ENCODE data around the gene NOX1.
"Not testable (repeated sequence)": the region's sequence is repeated elsewhere in the genome, so short reads cannot be mapped to it uniquely, and the experiment has no call there.

The NOX1 gene

DNA sequence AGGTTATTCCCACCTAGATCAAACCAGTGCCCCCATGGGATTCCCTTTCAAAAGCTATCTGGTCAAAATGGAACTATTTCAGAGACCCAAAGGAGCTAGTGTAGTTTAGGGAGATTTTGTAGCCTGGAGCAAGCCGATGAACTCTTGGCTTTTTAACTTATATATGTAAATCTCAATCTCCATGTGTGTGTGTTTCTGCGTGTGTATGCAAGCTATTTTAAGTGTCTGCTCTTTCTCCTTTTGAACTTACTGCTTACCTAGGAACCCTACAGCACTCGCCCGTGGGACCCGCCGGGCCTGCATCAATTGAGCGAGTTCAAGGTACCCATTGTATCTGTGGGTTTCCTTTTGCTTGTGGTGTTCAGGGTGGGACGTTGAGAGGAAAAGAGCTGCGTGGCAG lies 43.6 kb downstream of the NOX1 start:
- TF ChIP-seq FOXP2 (optimal IDR thresholded peaks at IDR 0.05; ENCODE audit: control extremely low read depth, extremely low read length, insufficient read depth) (no peak), EZH2 (IDR thresholded peaks at IDR 0.05) (no peak), POLR2AphosphoS5 (IDR thresholded peaks at IDR 0.05; ENCODE audit: borderline replicate concordance, low read depth, low read length) (no peak)
- H3K36me3 ChIP-seq (ENCODE audit: insufficient read depth, low read length), result peaks cover 57% of the 10 kb centered on the region
- H3K9me3 ChIP-seq (ENCODE audit: low read depth, low read length), result no peaks in the 10 kb centered on the region
- H3K4me3 ChIP-seq, result no peak overlapping the region
- no peak overlapping the region for H3K27ac ChIP-seq
- DNase-seq (ENCODE audit: low read depth, low spot score), result no peak
- H3K9ac ChIP-seq (ENCODE audit: insufficient read length), result no peak overlapping the region

DNA sequence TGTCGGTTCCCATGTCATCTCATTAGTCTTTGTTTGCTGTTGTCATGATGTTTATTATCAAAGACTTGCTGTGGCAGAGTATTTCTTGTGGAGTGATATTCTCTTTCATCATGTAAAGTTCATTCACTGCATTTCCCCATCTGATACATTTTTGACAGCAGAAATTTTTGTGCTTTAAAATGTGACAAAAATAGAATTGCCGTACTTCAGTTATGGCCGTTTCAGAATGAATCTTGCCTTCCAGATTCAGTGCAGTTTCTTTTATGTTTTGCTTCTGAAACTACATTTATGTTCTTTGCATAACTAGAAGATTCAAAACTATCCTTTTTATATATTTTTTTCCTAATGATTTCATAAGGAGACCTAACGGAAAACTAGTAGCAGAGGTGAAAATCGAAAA lies 44.0 kb downstream of the NOX1 start:
- H3K4me3 ChIP-seq, result no peak overlapping the region

DNA sequence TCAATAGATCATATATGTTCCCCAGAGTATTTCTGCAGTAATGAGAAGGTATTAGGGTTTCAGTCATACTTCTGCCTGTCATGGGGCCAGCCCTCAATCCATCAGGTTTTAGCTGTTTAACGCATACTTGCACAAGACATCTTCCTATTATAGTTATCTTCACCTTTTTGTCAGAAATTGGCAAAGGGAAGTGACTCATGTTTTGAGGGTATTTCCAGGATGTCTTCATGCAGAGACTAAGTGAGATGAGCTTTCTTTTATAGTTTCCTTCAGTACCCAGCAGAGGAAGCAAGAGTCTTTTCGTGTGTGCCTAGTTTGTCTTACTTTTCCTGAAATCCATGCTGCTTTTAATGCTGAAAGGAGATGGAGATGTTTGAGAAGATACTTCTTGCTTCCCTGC lies 44.4 kb downstream of the NOX1 start:
- no peak overlapping the region for H3K27ac ChIP-seq
- peaks cover 60% of the 10 kb centered on the region for H3K36me3 ChIP-seq (ENCODE audit: insufficient read depth, low read length)
- H3K4me3 ChIP-seq, result no peak overlapping the region
- no peak for DNase-seq (ENCODE audit: low read depth, low spot score)
- H3K9me3 ChIP-seq (ENCODE audit: low read depth, low read length), result no peaks in the 10 kb centered on the region
- H3K9ac ChIP-seq (ENCODE audit: insufficient read length), result no peak overlapping the region
- TF ChIP-seq POLR2AphosphoS5 (IDR thresholded peaks at IDR 0.05; ENCODE audit: borderline replicate concordance, low read depth, low read length) (no peak), EZH2 (IDR thresholded peaks at IDR 0.05) (no peak), FOXP2 (optimal IDR thresholded peaks at IDR 0.05; ENCODE audit: control extremely low read depth, extremely low read length, insufficient read depth) (no peak)

More for the DNA sequence above, 44.0 kb downstream of the NOX1 start:
- Histone ChIP-seq H3K36me3 (ENCODE audit: insufficient read depth, low read length) (peaks cover 57% of the 10 kb centered on the region), H3K27ac (no peak overlapping the region), H3K9me3 (ENCODE audit: low read depth, low read length) (no peaks in the 10 kb centered on the region), H3K9ac (ENCODE audit: insufficient read length) (no peak overlapping the region)
- no peak for DNase-seq (ENCODE audit: low read depth, low spot score)
- no peak for TF ChIP-seq POLR2AphosphoS5 (IDR thresholded peaks at IDR 0.05; ENCODE audit: borderline replicate concordance, low read depth, low read length)
- no peak for TF ChIP-seq EZH2 (IDR thresholded peaks at IDR 0.05)
- no peak for TF ChIP-seq FOXP2 (optimal IDR thresholded peaks at IDR 0.05; ENCODE audit: control extremely low read depth, extremely low read length, insufficient read depth)

DNA sequence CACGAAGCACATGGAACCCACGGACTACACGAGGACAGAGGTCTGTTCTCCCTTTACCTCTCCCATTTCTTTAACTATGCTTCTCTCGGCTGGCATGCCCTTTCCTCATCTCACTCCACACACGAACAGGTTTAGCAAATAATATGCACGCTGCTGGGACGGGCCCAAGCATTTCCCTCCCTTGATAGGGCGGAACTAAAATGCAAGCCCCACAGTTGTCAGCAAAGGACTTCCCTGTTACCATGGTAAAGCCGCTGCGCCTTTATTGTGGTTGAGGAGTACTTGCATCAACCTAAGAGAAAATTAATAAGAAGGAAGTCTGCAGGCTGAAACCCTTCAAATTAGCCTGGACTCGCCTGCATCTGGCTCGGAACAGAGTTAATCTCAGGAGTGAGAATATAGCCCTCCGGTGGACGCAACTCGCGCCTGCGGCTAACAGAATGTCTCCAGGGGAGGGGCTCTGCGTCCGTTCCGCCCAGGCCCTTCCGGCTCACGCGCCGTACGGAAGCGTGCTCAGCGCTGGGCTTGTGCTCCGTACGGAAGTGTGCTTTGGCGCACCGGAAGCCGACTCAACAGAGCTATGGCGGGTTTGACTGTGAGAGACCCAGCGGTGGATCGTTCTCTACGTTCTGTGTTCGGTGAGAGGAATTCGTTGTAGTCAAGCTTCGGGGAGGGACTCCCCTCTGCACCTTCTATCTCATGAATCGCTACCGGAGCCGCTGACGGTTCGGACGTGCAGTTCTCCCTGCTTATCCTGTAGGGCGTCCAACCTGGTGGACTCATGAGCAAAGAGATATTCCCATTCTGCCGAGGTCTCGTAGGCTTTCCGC lies 54.1 kb downstream of the NOX1 start, which contains the start of gene CSTF2:
CSTF2 (plus strand) TSS at position 555 of the 830 bp plus-strand sequence; CDS start at position 581, 26 bp downstream.
- Histone ChIP-seq H3K9me3 (ENCODE audit: low read depth, low read length) (no peaks in the 10 kb centered on the region), H3K36me3 (ENCODE audit: insufficient read depth, low read length) (peaks cover 25% of the 10 kb centered on the region; the same call in 1 of the 2 replicates), H3K27ac (peak within 1 kb of the TSS; percentile 59; the same call in 1 of the 2 replicates), H3K4me3 (peak within 1 kb of the TSS; percentile 87), H3K9ac (ENCODE audit: insufficient read length) (peak within 1 kb of the TSS; percentile 85)
- TF ChIP-seq FOXP2 (optimal IDR thresholded peaks at IDR 0.05; ENCODE audit: control extremely low read depth, extremely low read length, insufficient read depth), result peak; percentile 13
- TF ChIP-seq EZH2 (IDR thresholded peaks at IDR 0.05), result no peak
- peak; percentile 89 for TF ChIP-seq POLR2AphosphoS5 (IDR thresholded peaks at IDR 0.05; ENCODE audit: borderline replicate concordance, low read depth, low read length)
- DNase-seq (ENCODE audit: low read depth, low spot score), result peak; percentile 70

DNA sequence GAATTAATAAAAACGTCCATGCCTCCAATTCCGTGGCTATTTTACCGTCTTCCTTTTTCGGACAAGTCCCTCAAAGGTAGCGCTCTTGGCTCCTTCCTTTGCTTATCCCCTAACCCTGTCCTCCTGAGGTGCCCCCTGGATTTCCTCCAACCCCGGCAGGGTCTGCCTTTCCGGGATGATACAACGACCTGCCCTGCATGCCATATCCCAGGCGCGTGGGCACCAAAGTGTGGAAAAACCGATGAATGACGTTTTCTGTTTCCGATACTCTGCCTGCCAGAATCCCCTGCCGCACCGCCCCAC lies 54.7 kb downstream of the NOX1 start:
- Histone ChIP-seq H3K27ac (peak overlapping the region; percentile 59; the same call in 1 of the 2 replicates), H3K9me3 (ENCODE audit: low read depth, low read length) (no peaks in the 10 kb centered on the region), H3K9ac (ENCODE audit: insufficient read length) (peak overlapping the region; percentile 56), H3K36me3 (ENCODE audit: insufficient read depth, low read length) (peaks cover 20% of the 10 kb centered on the region; the same call in 1 of the 2 replicates), H3K4me3 (peak overlapping the region; percentile 87)
- TF ChIP-seq POLR2AphosphoS5 (IDR thresholded peaks at IDR 0.05; ENCODE audit: borderline replicate concordance, low read depth, low read length), result no peak
- TF ChIP-seq EZH2 (IDR thresholded peaks at IDR 0.05), result no peak
- TF ChIP-seq FOXP2 (optimal IDR thresholded peaks at IDR 0.05; ENCODE audit: control extremely low read depth, extremely low read length, insufficient read depth), result no peak
- no peak for DNase-seq (ENCODE audit: low read depth, low spot score)

DNA sequence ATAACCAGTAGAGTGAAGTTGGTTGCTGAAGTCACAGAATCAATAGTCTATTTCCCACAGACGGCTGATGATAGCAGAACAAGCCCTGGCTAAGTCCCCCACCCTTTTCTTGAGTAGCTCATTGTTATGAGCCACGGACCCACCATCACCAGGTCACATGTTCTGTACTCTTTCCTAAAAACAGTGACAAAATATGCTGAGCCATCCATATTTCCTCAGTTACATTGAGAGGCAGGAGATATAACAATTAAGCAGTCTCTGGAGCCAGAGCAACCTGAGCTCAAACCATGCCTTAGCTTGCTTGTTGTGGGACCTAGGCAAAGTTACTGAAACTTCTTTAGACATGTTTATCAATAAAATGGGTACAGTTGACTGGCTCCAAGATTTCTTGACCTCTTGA lies 56.8 kb downstream of the NOX1 start:
- Histone ChIP-seq H3K4me3 (no peak overlapping the region), H3K9me3 (ENCODE audit: low read depth, low read length) (no peaks in the 10 kb centered on the region), H3K36me3 (ENCODE audit: insufficient read depth, low read length) (peaks cover 3% of the 10 kb centered on the region; the same call in 1 of the 2 replicates), H3K9ac (ENCODE audit: insufficient read length) (no peak overlapping the region), H3K27ac (no peak overlapping the region)
- TF ChIP-seq POLR2AphosphoS5 (IDR thresholded peaks at IDR 0.05; ENCODE audit: borderline replicate concordance, low read depth, low read length), result no peak
- TF ChIP-seq EZH2 (IDR thresholded peaks at IDR 0.05), result no peak
- TF ChIP-seq FOXP2 (optimal IDR thresholded peaks at IDR 0.05; ENCODE audit: control extremely low read depth, extremely low read length, insufficient read depth), result no peak
- no peak for DNase-seq (ENCODE audit: low read depth, low spot score)

DNA sequence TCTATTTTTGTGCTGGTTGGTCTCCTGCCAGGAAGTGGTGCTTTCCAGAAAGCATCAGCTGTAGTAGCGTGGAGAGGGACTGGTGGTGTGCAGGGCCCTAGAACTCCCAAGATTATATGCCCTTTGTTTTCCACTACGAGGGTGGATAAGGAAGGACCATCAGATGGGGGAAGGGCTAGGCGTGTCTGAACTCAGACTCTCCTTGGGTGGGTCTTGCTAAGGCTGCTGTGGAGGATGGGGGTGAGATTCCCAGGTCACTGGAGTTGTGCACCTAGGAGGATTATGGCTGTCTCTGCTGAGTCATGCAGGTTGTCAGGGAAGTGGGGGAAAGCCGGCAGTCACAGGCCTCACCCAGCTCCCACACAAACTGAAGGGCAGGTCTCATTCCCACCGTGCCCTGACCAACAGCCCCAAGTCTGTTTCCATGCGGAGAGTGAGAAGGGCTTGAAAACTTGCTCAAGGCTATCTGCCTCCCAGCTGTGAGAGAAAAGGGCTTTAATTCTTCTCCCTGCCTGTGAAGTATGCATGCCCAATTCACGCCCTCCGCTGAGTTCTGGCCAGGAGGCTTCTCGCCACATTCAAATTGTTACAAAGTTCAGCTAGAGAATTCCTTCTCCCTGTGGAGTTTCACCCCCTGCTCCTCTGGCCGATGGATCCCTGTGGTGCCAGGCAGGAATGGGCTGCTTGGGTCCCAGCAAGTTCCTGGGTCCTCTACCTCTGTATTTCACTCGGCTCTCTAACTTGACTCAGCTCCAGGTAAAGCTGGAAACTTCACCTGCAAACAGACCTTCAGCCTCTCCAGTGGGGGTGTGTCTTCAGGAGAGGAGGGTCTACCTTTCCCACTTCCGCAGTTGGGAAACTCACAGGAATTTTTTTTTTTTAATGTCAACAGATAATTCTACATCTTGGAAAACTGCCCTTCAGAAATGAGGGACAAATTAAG lies 61.7 kb downstream of the NOX1 start:
- H3K9me3 ChIP-seq (ENCODE audit: low read depth, low read length), result no peaks in the 10 kb centered on the region
- H3K4me3 ChIP-seq, result no peak overlapping the region
- no peak for TF ChIP-seq FOXP2 (optimal IDR thresholded peaks at IDR 0.05; ENCODE audit: control extremely low read depth, extremely low read length, insufficient read depth)
- TF ChIP-seq EZH2 (IDR thresholded peaks at IDR 0.05), result no peak
- TF ChIP-seq POLR2AphosphoS5 (IDR thresholded peaks at IDR 0.05; ENCODE audit: borderline replicate concordance, low read depth, low read length), result no peak
- H3K36me3 ChIP-seq (ENCODE audit: insufficient read depth, low read length), result no peaks in the 10 kb centered on the region
- DNase-seq (ENCODE audit: low read depth, low spot score), result no peak
- no peak overlapping the region for H3K27ac ChIP-seq
- H3K9ac ChIP-seq (ENCODE audit: insufficient read length), result no peak overlapping the region

DNA sequence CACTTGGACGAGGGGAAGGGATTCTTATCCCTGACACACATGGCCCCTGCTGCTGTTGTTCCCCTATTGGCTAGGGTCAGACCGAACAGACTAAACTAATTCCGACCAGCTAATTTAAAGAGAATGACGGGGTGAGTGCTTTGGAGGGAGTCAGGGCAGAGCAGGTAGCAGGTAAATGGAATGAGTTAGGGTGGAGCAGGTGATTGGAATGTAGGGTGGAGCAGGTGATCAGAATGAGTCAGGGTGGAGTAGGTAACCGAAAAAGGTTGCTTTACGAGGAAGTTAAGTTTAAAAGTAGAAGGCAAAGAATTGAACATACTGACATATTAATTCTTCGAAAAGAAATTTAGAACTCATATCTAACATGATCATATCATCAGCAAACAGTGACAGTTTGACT lies 65.9 kb downstream of the NOX1 start:
- not testable (repeated sequence) for H3K4me3 ChIP-seq; H3K9me3 ChIP-seq (ENCODE audit: low read depth, low read length); DNase-seq (ENCODE audit: low read depth, low spot score); H3K9ac ChIP-seq (ENCODE audit: insufficient read length); H3K27ac ChIP-seq; H3K36me3 ChIP-seq (ENCODE audit: insufficient read depth, low read length)
